ENCODE data around the gene NANS.

NANS gene

DNA sequence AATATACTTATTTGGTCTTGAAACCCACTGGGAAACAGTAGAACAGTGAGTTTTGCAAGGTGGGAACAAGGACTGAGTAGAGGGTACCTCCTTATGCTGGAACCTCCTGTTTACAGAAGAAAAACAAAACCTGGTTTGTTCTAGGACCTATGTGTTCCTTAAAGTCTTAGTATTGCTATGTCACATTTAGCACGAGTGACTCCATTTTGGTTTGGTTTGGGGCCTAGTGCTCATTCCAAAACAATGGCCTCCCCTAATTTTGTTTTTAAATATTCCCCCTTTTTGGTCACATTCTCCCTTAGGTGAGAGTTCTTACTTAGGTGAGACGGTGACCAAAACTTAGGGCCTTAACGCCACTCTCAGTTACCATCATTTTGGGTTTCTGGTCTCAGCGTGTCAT lies 6.2 kb upstream of the NANS start:
- TF ChIP-seq, protein P1, sequence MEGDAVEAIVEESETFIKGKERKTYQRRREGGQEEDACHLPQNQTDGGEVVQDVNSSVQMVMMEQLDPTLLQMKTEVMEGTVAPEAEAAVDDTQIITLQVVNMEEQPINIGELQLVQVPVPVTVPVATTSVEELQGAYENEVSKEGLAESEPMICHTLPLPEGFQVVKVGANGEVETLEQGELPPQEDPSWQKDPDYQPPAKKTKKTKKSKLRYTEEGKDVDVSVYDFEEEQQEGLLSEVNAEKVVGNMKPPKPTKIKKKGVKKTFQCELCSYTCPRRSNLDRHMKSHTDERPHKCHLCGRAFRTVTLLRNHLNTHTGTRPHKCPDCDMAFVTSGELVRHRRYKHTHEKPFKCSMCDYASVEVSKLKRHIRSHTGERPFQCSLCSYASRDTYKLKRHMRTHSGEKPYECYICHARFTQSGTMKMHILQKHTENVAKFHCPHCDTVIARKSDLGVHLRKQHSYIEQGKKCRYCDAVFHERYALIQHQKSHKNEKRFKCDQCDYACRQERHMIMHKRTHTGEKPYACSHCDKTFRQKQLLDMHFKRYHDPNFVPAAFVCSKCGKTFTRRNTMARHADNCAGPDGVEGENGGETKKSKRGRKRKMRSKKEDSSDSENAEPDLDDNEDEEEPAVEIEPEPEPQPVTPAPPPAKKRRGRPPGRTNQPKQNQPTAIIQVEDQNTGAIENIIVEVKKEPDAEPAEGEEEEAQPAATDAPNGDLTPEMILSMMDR (IDR thresholded peaks at IDR 0.05) = no peak
- H3K9me3 Mint-ChIP-seq = no peaks in the 10 kb centered on the region
- no peak overlapping the region for H3K4me3 Mint-ChIP-seq
- H3K36me3 Mint-ChIP-seq (ENCODE audit: low read depth) = no peaks in the 10 kb centered on the region
- H3K4me1 Mint-ChIP-seq = peaks cover 6% of the 10 kb centered on the region
- no peak overlapping the region for H3K27ac Mint-ChIP-seq
- H3K27me3 Mint-ChIP-seq (ENCODE audit: low read depth, poor library complexity) = peaks cover 20% of the 10 kb centered on the region
- DNase-seq = no peak

DNA sequence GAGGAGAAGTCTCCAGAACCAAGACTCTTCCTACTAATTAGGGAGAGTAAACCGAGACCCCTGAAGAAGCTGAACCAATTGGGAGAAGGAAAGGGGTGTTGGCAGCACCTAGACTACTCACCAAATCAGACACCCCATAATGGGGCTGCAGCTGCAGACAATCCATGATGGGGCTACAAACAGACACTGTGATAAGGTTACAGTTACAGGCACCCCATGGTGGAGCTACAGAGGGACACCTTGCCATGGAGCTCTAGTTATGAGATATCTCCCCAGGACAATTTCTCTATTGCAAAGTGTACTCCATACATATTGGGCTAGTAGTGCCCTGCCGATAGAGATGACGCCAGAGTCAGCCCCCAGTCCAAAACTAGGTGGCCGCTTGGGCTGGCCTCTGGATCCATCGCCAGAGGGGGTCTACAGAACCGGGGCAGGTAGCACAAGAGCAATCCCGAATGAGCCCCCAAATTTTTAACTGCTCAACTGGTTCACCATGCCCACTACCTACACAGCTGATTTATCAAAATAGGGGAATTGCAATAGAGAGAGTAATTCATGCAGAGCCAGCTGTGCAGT lies 2.1 kb upstream of the NANS start:
- H3K36me3 Mint-ChIP-seq (ENCODE audit: low read depth) = no peaks in the 10 kb centered on the region
- H3K9me3 Mint-ChIP-seq = no peaks in the 10 kb centered on the region
- peaks cover 17% of the 10 kb centered on the region for H3K27me3 Mint-ChIP-seq (ENCODE audit: low read depth, poor library complexity)
- TF ChIP-seq, protein P1 (IDR thresholded peaks at IDR 0.05) = no peak
- DNase-seq = no peak
- no peak overlapping the region for H3K27ac Mint-ChIP-seq
- peaks cover 17% of the 10 kb centered on the region for H3K4me1 Mint-ChIP-seq
- H3K4me3 Mint-ChIP-seq = no peak overlapping the region

DNA sequence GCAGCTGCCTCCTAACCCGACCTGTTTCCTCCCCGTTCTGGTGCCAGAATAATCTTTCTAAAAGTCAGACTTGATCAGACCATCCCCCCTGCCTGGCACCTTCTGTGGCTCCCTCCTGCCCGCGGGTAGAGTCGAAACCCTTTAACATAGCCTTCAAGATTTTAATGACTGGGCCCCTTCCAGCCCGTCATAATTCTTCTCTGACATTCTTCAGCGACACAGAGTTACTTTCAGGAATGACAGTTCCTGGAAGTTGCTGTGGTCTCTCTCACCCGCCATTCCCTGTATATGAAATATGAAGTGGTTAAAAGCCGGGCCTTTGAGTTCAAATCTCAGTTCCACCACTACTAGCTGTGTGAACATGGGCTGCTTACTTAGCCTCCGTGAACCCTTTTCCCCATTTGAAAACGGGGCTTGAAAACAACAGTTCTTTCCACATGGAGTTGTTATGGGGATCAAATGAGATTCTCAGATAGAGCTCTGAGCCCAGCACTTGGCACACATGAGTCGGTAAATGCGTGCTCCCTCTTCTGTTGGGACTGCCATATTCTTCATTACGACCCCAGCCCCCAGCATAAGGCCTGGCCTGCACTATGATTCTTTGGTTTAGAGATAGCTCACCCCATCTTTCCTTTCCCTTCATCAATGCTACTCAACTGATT lies 737 bp downstream of the NANS start:
- TF ChIP-seq, protein P1 (IDR thresholded peaks at IDR 0.05) = no peak
- Mint-ChIP-seq H3K4me1 (peaks cover 12% of the 10 kb centered on the region), H3K9me3 (no peaks in the 10 kb centered on the region), H3K36me3 (ENCODE audit: low read depth) (peaks cover 13% of the 10 kb centered on the region), H3K27ac (peak overlapping the region; percentile 98), H3K4me3 (peak overlapping the region; percentile 97), H3K27me3 (ENCODE audit: low read depth, poor library complexity) (peaks cover 14% of the 10 kb centered on the region)
- no peak for DNase-seq

DNA sequence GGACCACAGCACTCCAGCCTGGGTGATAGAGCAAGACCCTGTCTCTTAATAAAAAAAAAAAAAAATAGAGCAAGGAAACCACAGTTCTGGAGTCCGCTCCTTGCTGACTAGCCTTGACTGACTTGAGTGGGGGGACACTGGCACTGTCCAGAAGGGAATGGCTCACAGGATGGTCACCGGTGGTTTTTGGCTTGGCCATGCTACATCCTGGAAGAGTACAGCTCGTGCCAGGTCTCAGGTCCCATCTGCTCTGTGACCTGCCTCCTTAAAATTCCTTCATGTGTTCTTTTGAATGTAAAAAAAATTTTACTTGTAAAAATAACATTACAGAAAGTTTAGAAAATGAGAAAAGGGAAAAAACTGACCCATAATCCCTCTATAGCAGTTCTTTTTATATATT lies 5.6 kb downstream of the NANS start:
- Mint-ChIP-seq H3K27me3 (ENCODE audit: low read depth, poor library complexity) (peaks cover 4% of the 10 kb centered on the region), H3K9me3 (no peaks in the 10 kb centered on the region), H3K4me1 (peaks cover 5% of the 10 kb centered on the region), H3K36me3 (ENCODE audit: low read depth) (peaks cover 50% of the 10 kb centered on the region), H3K4me3 (no peak overlapping the region), H3K27ac (no peak overlapping the region)
- no peak for DNase-seq
- TF ChIP-seq, protein P1 (IDR thresholded peaks at IDR 0.05) = no peak

DNA sequence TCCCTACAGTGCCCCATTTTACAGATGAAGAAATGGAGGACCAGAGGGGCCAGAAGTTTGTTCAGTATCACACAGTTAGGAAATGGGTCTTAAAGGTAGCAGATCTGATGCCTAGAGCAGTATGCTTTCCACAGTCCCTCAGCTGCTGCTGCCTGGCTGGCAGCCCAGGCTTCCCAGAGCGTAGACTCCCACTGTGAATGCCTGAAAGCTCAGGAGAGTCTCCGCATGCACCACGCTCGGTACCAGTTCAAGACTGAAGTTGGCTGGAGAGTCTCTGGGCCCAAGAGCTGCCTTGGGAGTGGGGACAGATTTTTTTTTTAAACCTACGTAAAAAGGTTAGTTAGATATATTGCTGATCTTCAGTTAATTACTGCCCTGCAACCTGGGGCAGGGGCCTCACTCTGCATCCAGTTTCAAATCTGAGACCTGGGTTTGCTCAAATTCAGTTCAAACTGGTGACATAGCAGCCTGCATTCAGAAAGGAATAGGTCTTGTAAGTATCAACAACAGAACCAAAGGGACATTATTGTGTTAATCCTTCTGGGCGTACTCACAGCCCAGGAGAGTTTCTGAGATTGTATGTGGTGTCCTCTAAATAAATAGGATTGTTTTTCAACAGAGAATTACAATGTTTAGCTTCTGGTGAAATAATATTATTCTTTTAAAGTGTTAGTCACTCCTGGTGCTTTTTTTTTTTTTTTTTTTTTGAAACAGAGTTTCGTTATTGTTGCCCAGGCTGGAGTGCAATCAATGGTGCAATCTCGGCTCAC lies 8.3 kb downstream of the NANS start:
- peaks cover 50% of the 10 kb centered on the region for H3K36me3 Mint-ChIP-seq (ENCODE audit: low read depth)
- peaks cover 4% of the 10 kb centered on the region for H3K27me3 Mint-ChIP-seq (ENCODE audit: low read depth, poor library complexity)
- H3K4me1 Mint-ChIP-seq = no peaks in the 10 kb centered on the region
- no peaks in the 10 kb centered on the region for H3K9me3 Mint-ChIP-seq
- no peak overlapping the region for H3K4me3 Mint-ChIP-seq
- H3K27ac Mint-ChIP-seq = no peak overlapping the region
- no peak for DNase-seq
- TF ChIP-seq, protein P1 (IDR thresholded peaks at IDR 0.05) = no peak

All from nephron progenitor cell (in vitro differentiated cells).